ENCODE measurements around the gene NBEA. TPM values are rescaled to one million over a fixed set of nuclear protein-coding genes. Genes with fewer than 3 reads are reported as not detected.

Gene NBEA
- total RNA-seq, 2 donors from 2014 or later, result 15.2 to 15.9 TPM

- H3K27ac Mint-ChIP-seq, result no peak overlapping the region
Observed at GRCh38 chr13:35411059-35411744, 469.1 kb downstream of the NBEA start.

GRCh38 chr13:35448465-35448864, 506.4 kb downstream of the NBEA start:
- 96% methylated on average over 1 of the region's 1 CpG; no CpG with 5 or more reads in 1 of the 2 experiments for WGBS, 2 experiments (ENCODE audit: insufficient coverage in 1 of 2, insufficient read length in 1 of 2)
- no peaks in the 10 kb centered on the region for H3K9me3 ChIP-seq (ENCODE audit: control insufficient read depth, low read length)
- H3K4me1 Mint-ChIP-seq, result peaks cover 5% of the 10 kb centered on the region

More at GRCh38 chr13:35411059-35411744, 469.1 kb downstream of the NBEA start:
- Mint-ChIP-seq H3K27me3 (ENCODE audit: insufficient read depth) (no peaks in the 10 kb centered on the region), H3K36me3 (ENCODE audit: low read depth) (no peaks in the 10 kb centered on the region), H3K4me1 (no peaks in the 10 kb centered on the region), H3K9me3 (peaks cover 5% of the 10 kb centered on the region), H3K4me3 (no peak overlapping the region)
- Histone ChIP-seq H3K27me3 (ENCODE audit: control insufficient read depth, insufficient read depth, low read length, poor library complexity, severe bottlenecking) (no peaks in the 10 kb centered on the region), H3K27ac (ENCODE audit: low read depth, low read length) (no peak overlapping the region), H3K4me3 (ENCODE audit: low read length) (no peak overlapping the region), H3K9me3 (ENCODE audit: control insufficient read depth, low read length) (no peaks in the 10 kb centered on the region), H3K4me1 (ENCODE audit: control insufficient read depth, insufficient read depth, low read length) (no peaks in the 10 kb centered on the region), H3K36me3 (ENCODE audit: control insufficient read depth, insufficient read depth, low read length) (no peaks in the 10 kb centered on the region), H3K9ac (ENCODE audit: extremely low read depth, low read length, poor library complexity, severe bottlenecking) (no peak overlapping the region)
- 93 to 100% methylated on average over 1 to 2 of the region's 2 CpGs for WGBS, 2 experiments (ENCODE audit: insufficient coverage in 1 of 2, insufficient read length in 1 of 2)
- no peak for DNase-seq
- TF ChIP-seq CTCF (conservative IDR thresholded peaks at IDR 0.05), result no peak

GRCh38 chr13:35449821-35450220, 507.8 kb downstream of the NBEA start:
- H3K4me3 Mint-ChIP-seq, result no peak overlapping the region
- no peaks in the 10 kb centered on the region for H3K27me3 Mint-ChIP-seq (ENCODE audit: insufficient read depth)
- H3K27ac Mint-ChIP-seq, result no peak overlapping the region
- peaks cover 5% of the 10 kb centered on the region for H3K4me1 ChIP-seq (ENCODE audit: control insufficient read depth, insufficient read depth, low read length)
- no peaks in the 10 kb centered on the region for H3K36me3 ChIP-seq (ENCODE audit: control insufficient read depth, insufficient read depth, low read length)
- H3K27me3 ChIP-seq (ENCODE audit: control insufficient read depth, insufficient read depth, low read length, poor library complexity, severe bottlenecking), result peaks cover 9% of the 10 kb centered on the region
- no peak for DNase-seq
- no peaks in the 10 kb centered on the region for H3K36me3 Mint-ChIP-seq (ENCODE audit: low read depth)
- H3K9me3 Mint-ChIP-seq, result no peaks in the 10 kb centered on the region
- H3K4me3 ChIP-seq (ENCODE audit: low read length), result no peak overlapping the region
- no peak for TF ChIP-seq CTCF (conservative IDR thresholded peaks at IDR 0.05)
- no peak overlapping the region for H3K27ac ChIP-seq (ENCODE audit: low read depth, low read length)
- peaks cover 5% of the 10 kb centered on the region for H3K4me1 Mint-ChIP-seq
- H3K9ac ChIP-seq (ENCODE audit: extremely low read depth, low read length, poor library complexity, severe bottlenecking), result no peak overlapping the region
- WGBS, 2 experiments (ENCODE audit: insufficient coverage in 1 of 2, insufficient read length in 1 of 2), result 91% methylated on average over 2 of the region's 2 CpGs; no CpG with 5 or more reads in 1 of the 2 experiments
- no peaks in the 10 kb centered on the region for H3K9me3 ChIP-seq (ENCODE audit: control insufficient read depth, low read length)

More at GRCh38 chr13:35448465-35448864, 506.4 kb downstream of the NBEA start:
- no peak for DNase-seq
- no peak overlapping the region for H3K9ac ChIP-seq (ENCODE audit: extremely low read depth, low read length, poor library complexity, severe bottlenecking)
- no peak overlapping the region for H3K4me3 Mint-ChIP-seq
- H3K4me1 ChIP-seq (ENCODE audit: control insufficient read depth, insufficient read depth, low read length), result peaks cover 5% of the 10 kb centered on the region
- no peak overlapping the region for H3K27ac Mint-ChIP-seq
- H3K9me3 Mint-ChIP-seq, result no peaks in the 10 kb centered on the region
- TF ChIP-seq CTCF (conservative IDR thresholded peaks at IDR 0.05), result no peak
- no peaks in the 10 kb centered on the region for H3K36me3 ChIP-seq (ENCODE audit: control insufficient read depth, insufficient read depth, low read length)
- H3K36me3 Mint-ChIP-seq (ENCODE audit: low read depth), result no peaks in the 10 kb centered on the region
- no peaks in the 10 kb centered on the region for H3K27me3 Mint-ChIP-seq (ENCODE audit: insufficient read depth)
- H3K4me3 ChIP-seq (ENCODE audit: low read length), result no peak overlapping the region
- H3K27ac ChIP-seq (ENCODE audit: low read depth, low read length), result no peak overlapping the region
- H3K27me3 ChIP-seq (ENCODE audit: control insufficient read depth, insufficient read depth, low read length, poor library complexity, severe bottlenecking), result peaks cover 9% of the 10 kb centered on the region
